Left colon (tissue), 2 donors: ENCODE data around the gene CA7. TPM values are rescaled to one million over a fixed set of nuclear protein-coding genes. Genes with fewer than 3 reads are reported as not detected.
"Not testable (repeated sequence)": the region's sequence is repeated elsewhere in the genome, so short reads cannot be mapped to it uniquely, and the experiment has no call there.

Experiments
- ATAC-seq: fragments of 200-7000 bp; cut with Tn5 transposase; one replicate; pipeline ENCODE4 v1.9.1; 2020; ENCODE audit warnings: mild to moderate bottlenecking, moderate library complexity
- DNase-seq, 2 donors: peaks; one replicate each; pipeline ENCODE4 v3.0.0-alpha.2; 2020
- intact Hi-C, 2 donors: fragments of 100-400 bp; cut with DNase I in 1 of 2; cut with micrococcal nuclease in 1 of 2; formaldehyde crosslinking; loops; one replicate each; pipeline versions ENCODE4 v1.11.2 to v1.14.0; 2022; cut with DNase I, micrococcal nuclease
- total RNA-seq, 2 donors: library from RNA; stranded (reverse); fragmentation: NEBNext Ultra II Directional; extraction: Animal tissue kit (Norgen Biotek cat#: 25700); gene quantifications; one replicate each; pipeline ENCODE4 v1.2.1, GENCODE V29; 2021
- donor health status: DM: no; HTN: no; CAD: no.
- donor health status: DM: yes; HTN: yes; CAD: no.

The CA7 gene
- total RNA-seq, 2 donors from 2014 or later = 157 to 205 TPM

DNA sequence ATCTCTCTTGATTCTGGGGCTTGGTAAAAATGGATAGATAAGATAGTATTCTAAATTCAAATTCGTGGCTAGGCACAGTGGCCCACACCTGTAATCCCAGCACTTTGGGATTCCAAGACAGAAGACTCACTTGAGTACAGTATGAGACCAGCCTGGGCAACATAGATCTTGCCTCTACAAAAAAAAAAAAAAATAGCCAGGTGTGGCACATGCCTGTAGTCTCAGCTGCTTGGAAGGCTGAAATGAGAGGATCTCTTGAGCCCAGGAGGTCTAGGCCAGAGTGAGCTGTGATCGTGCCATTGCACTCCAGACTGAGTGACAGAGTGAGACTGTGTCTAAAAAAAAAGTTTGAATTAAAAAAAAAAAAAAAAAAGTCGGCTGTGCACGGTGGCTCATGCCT is 45.4 kb downstream of the CA7 start:
- ATAC-seq (no peak), DNase-seq (no peak)
- intact Hi-C loops = no loop called here

DNA sequence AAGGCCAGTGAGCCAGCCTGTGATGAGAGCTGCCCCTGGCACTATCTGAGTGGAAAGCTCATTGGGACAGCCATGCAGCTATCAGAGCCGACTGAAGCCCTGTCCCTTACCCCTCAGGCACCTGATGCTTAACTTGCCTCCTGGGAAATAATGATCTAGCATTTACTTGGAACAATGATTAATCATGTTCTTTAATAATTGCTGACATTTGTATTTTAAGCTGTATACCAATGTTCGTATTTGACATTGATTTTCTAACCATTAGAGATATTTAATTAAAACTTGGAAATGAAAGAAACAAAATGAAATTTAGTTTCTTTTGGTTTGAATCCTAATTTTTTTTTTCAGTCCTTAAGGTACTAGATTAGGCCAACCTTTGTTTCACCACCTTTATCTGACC is 46.6 kb downstream of the CA7 start:
- intact Hi-C loops = no loop called here
- ATAC-seq = no peak
- DNase-seq = no peak

DNA sequence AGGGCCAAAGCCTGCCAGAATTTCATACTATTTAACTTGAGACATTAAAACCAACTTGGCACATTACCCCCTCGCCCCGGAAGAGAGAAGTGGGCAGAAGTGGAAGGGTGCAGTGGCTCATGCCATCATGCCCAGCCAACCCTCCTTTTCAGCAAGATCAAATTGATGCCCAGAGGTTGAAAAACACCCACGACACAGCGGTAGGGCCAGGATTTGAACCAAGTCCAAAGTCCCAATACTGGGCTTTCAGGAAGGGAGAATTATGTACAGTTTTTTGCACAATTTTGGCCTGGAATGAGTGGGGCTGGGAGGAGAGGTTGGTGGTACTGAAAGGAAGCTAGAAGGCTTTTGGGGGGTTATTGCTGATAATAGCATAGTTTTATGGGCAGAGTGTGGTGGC is 47.1 kb downstream of the CA7 start:
- ATAC-seq = no peak
- no peak for DNase-seq
- intact Hi-C loops = no loop called here

DNA sequence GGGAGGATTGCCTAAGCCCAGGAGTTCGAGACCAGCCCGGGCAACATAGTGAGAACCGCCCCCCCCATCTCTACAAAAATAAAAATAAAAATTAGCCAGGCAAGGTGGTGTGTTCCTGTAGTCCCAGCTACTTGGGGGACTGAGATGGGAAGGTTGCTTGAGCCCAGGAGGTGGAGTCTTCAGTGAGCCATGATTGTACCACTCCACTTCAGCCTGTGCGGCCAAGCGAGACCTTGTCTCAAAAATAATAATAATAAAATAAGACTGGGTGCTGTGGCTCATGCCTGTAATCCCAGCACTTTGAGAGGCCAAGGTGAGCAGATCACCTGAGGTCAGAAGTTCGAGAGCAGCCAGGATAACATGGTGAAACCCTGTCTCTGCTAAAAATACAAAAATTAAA is 47.6 kb downstream of the CA7 start:
- DNase-seq = no peak
- ATAC-seq = no peak
- intact Hi-C loops = no loop called here

DNA sequence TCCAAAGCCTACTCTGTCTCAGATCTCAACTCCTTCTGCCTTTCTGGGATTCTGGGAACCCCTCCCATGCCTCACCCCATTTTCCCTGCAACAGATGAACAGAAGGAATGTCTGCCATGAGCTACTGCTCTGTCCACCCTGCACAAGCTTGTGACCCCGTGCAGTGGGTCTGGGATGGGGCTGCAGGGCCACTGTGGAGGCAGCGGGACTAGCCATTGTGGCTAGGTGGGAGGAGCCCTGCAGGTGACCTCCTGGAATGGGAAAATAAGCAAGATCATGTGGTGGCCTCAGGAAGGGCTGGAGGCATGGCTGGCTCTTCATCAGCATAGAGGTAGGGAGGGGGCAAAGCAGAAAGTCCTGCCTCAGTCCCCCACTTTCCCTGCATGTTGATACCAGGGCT is 49.8 kb downstream of the CA7 start:
- no peak for DNase-seq
- intact Hi-C loops = no loop called here
- no peak for ATAC-seq

DNA sequence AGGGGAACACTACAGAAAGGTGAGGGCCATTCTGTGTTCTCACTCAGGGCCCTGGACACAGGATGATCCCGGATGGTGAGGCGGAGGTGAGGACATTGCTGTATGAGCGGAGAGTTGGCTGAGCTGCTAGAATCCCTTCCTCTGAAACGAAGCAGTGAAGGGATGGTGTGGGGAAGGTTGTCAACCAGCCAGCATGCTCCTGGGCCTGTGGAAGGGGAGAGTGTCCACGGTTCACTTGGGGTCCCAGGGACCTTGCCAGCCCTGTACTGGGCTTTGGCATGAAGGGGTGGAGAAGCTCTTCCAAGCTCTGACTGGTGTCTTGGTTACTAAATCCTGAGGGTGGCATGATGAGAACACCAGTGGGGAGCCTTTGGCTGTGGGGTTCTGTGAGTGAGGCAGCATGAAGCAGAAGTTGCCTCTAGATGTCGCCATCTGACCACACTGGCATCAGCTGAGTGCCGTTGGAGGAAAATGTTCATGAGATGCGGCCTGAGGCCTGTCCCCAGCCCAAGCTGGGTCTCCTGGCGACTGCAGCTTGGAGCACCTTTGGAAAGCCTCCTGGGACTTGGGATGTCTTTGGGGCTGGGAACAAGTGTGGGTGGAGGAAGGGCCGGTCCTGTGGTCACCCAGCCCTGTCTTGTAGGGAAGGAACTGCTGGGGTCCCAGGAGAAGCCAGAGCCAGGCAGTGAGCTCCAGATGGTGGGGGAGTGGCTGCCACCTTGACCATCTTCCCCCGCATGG is 50.9 kb downstream of the CA7 start:
- ATAC-seq (peak; percentile 78), DNase-seq (peak; percentile 76 to 82)
- intact Hi-C loops = loop anchor here in 1 of 2 donors (5.0 kb wide), 1 partner anchor 37 kb away; the partner anchor contains the start of gene CIAO2B

DNA sequence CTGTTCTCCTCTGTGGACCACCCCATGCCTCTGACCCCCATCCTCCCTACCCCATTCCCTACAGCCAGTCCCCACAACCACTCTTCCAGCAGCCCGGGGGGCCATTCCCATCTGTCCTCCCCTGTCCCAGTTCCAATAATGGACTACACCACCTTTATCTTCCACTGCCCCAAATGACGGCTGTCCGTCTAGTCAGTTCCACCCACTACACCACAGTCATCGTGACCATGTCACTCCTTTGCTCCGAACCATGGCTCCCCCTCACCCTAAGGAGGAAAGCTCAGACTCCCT is 51.4 kb downstream of the CA7 start:
- DNase-seq (no peak), ATAC-seq (no peak)
- intact Hi-C loops = loop anchor here in 1 of 2 donors (5.0 kb wide), 1 partner anchor 37 kb away; the partner anchor contains the start of gene CIAO2B

DNA sequence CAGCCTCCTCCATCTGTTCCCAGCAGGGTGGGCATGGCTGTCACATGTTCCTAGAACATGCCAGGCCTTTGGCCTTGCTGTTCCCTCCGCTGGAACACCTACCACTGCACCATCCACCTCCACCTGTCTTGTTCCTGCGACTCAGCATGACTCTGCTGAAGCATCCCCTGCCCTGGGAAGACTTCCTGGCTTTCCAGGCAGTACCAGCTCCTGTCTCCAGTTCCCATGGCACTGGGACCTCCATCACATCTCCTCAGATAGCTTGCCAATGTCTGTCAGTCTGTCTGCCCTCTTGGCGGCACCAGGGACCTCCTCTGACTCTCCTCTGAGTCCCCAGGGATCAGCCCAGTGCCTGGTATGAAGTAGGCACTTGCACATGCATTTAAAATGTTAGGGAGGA is 51.8 kb downstream of the CA7 start:
- intact Hi-C loops = loop anchor here in 1 of 2 donors (5.0 kb wide), 1 partner anchor 36 kb away; the partner anchor contains the start of gene CIAO2B
- DNase-seq (no peak), ATAC-seq (peak; percentile 17)

DNA sequence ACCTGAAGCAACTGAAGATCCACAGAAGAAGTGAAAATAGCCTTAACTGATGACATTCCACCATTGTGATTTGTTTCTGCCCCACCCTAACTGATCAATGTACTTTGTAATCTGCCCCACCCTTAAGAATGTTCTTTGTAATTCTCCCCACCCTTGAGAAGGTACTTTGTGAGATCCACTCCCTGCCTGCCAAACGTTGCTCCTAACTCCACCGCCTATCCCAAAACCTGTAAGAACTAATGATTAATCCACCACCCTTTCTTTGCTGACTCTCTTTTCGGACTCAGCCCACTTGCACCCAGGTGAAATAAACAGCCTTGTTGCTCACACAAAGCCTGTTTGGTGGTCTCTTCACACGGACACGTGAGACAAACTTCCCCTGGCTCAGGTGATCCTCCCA is 52.5 kb downstream of the CA7 start:
- peak; percentile 25 for ATAC-seq
- not testable (repeated sequence) for DNase-seq
- intact Hi-C loops = loop anchor here in 1 of 2 donors (5.0 kb wide), 1 partner anchor 36 kb away; the partner anchor contains the start of gene CIAO2B

DNA sequence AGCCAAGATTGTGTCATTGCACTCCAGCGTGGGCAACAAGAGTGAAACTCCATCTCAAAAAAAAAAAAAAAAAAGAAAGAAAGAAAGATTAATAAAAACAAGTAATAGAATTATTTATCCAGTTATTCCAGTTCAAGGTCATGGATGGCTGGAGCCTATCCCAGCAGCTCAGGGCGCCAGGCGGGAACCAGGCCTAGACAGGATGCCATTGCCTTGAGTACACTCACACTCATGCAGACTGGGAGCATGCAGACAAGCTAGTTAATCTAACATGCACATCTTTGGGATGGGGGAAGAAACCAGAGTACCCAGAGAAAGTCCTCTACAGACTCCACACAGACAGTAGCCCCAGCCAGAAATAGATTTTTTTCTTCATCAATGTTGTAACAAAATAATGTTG is 54.0 kb downstream of the CA7 start:
- ATAC-seq (no peak), DNase-seq (no peak)
- intact Hi-C loops = loop anchor here in 1 of 2 donors (5.0 kb wide), 1 partner anchor 34 kb away; the partner anchor contains the start of gene CIAO2B

DNA sequence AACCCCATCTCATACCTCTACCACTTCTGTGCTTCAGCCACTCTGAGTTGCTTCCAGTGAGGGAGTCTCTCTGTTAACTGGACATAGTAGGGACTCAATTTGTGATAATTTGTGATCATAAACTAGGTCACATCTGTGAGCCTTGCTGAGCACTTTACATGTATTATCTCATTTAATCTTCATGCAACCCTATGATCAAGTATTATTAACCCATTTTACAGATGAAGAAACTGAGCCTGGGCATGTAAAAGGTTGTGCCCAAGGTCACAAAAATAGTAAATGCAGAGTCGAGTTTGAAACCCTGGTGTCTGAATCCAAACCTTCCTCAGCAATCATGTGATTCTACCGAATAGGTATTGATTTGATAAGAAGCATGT is 54.7 kb downstream of the CA7 start:
- DNase-seq (no peak), ATAC-seq (no peak)
- intact Hi-C loops = loop anchor here in 1 of 2 donors (5.0 kb wide), 1 partner anchor 33 kb away; the partner anchor contains the start of gene CIAO2B

DNA sequence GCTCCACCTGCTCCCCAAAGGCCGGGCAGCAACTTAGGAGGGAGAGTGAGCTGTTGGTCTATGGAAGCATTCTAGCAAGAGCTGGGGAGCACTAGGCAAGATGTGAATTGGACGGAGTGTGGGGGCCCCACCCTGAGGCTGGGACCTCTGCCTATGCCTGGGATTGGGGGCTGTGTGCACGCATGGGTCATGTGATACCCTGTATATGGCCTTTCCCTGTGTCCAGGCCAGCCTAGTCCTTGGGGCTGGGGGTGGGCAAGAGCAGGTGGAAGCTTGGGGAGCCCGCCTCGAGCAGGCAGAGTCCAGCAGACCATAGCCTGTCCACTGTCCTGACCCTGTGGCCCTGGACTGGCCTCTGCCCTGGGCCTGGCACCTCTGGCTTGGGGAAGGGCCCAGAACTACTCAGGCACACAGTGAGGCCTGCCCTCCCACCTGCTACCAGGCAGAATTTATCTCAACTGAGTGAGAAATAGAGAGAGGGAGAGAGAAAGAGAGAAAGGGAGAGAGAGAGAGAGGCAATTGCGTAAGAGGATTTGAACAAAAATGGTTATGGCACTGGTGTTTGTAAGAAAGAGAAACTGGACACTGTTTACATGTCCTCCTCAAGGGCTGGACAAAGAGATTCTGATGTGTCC is 55.2 kb downstream of the CA7 start:
- no peak for DNase-seq
- no peak for ATAC-seq

DNA sequence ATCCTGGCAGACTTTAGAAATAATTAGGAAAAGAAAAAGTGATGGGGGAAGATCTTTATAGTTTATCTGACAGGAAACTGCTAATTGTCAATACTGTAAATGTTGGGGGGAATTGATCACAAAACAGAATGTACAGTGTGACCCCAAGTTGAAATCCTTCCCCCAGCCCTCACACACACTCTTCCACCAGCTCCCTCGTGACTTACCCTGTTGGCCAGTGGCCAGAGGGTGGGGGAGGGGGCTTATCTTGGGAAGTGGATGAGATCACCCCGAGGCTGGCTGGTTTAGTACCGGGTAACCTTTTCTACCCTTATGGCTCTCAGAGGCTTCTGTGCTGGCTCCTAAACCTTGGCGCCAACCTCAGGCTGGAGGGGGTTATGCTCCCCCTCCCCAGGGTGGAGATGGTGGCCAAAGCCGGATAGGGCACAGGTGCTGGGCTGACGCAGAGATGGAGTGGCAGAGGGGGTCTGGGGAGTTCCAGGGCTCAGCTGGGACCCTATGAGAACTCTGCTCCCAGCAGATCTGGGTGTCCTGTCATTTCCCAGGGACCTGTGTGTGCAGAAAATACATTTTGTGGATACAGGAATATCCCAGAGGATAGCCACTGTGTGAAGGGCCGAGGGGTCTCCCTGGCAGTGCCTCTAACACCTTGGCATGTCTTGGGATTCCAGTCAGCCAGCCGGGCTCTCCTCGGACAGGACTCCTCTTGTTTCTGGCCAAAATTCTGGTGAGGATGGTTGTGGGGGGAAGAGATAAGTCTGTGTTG is 55.9 kb downstream of the CA7 start:
- DNase-seq (peak; percentile 87 to 90), ATAC-seq (peak; percentile 49)
- intact Hi-C loops = loop anchor here in 1 of 2 donors (5.0 kb wide), 1 partner anchor 32 kb away; the partner anchor contains the start of gene CIAO2B

More for the DNA sequence above, 55.2 kb downstream of the CA7 start:
- intact Hi-C loops = loop anchor here in 1 of 2 donors (5.0 kb wide), 1 partner anchor 33 kb away; the partner anchor contains the start of gene CIAO2B

DNA sequence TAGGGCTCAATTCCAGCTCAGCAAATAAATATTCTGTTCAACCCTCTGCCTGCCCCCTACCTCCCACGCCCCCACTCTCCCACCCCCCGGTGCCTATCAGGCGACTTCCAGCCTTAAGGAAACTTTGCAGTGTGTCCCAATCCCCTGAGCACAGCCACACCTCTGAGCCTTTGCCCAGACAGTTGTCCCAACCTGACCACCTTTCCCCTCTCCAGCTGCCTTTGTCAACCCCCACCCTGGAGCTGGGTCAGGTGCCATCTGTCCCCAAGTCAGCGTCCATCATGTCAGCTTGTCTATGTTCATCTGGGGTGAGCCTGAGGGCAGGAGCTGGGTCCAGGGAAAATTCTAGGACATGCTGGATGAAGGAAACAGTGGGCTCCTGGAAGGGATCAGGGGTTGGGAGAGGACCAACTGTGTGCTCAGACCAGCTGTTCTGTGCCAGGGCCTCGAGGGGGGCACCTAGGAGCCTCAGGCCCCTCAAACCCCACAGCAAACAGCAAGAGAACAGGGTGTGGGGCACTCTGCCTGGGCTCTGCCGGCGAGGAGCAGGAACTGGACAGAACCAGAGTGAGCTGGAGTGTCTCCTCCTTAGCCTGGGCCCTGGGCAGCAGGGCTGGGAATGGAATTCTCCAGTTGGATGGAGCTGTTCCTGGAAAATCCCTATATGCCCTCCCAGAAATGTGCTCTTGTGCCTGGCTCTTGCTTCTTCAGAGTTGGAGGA is 56.7 kb downstream of the CA7 start:
- ATAC-seq (peak; percentile 63), DNase-seq (peak in 1 of 2 donors; percentile 66)
- intact Hi-C loops = no loop called here

DNA sequence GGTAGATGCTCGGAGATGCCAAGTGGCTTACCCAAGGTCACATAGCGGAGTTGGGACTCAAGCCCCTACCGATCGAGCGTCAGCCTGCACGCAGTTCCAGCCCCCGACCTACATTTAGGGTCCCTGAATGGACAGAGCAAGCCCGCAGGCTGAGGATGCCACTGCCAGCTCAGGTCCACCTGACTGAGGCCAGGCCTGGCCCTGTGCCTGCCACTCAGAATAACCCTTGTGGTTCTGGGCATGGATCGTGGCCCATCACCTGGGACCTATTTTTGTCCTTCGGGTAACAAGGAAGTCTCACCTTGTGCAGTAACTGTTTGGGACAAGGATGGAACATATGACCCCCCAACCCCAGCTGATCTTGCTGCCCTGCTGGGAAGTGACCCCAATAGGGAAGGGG is 57.4 kb downstream of the CA7 start:
- DNase-seq (no peak), ATAC-seq (no peak)
- intact Hi-C loops = no loop called here

DNA sequence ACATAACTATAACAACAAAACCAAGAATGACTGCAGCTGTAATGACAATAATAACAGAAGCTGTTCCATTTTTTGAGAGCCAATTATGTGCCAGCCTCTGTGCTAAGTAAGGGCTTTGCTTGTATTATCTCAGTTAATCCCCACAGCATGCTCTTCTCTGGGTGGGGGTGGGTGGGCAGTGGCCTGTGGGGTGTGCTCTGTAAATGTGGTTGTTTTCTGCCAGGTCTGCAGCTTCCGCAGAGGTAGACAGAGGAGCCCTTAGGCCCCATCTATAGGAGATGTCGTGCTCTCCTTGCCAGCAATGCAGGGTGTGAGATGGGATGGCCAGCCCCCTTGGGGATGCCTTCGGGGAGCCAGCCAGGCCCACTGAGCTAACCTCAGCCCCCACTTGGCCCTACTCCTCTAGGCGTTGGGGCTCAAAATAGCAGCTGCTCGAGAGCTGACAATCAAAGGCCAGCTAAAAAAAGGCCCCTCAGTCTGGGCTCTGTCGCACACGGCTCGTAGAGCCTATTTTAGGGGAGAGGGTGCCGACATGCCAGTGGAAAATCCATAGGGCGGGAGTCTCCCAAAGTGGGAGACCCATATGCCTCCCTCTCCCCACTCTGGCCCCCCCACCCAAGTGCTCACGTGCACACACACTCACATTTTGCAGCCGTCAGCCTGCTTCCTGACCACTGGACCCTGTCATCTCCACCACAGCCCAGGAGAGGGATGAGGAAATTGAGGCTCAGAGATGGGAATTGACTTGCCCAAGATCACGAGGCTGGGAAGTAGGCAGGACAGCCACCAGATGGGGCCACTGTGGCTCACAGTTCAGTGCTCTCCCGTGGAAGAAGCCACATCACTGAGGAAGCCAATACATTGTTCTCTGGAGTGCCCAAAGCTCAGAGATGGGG is 58.7 kb downstream of the CA7 start:
- ATAC-seq (no peak), DNase-seq (peak in 1 of 2 donors; percentile 30)
- intact Hi-C loops = no loop called here
